Neural progenitor cell (in vitro differentiated cells): ENCODE measurements around the gene HPSE2. TPM values are rescaled to one million over a fixed set of nuclear protein-coding genes. Genes with fewer than 3 reads are reported as not detected.

Experiments used
- DNase-seq: peaks from one replicate; pipeline ENCODE4 v3.0.0-alpha.2; 2016; ENCODE audit warnings: low spot score
- H2AFZ ChIP-seq: fragments of 200-600 bp; sonication (generic); replicated peaks from 2 replicates; pipeline ENCODE4 v1.6.1; 2016; ENCODE audit warnings: antibody characterized with exemption
- H3F3A ChIP-seq: fragments of 200-600 bp; sonication (generic); 2 replicates; pipeline ENCODE4 v1.6.1; 2016; ENCODE audit warnings: antibody characterized with exemption, low read depth
- H3K27ac ChIP-seq: fragments of 200-600 bp; sonication (generic); 2 replicates; pipeline ENCODE4 v1.5.1; 2016; ENCODE audit warnings: mild to moderate bottlenecking
- H3K27me3 ChIP-seq: fragments of 200-600 bp; sonication (generic); 2 replicates; pipeline ENCODE4 v1.6.1; 2016; ENCODE audit warnings: mild to moderate bottlenecking, moderate library complexity
- H3K36me3 ChIP-seq: fragments of 200-600 bp; sonication (generic); 2 replicates; pipeline ENCODE4 v1.5.1; 2016
- H3K4me1 ChIP-seq: fragments of 200-600 bp; sonication (generic); 2 replicates; pipeline ENCODE4 v1.6.1; 2016; ENCODE audit warnings: mixed run types
- H3K4me2 ChIP-seq: fragments of 200-600 bp; sonication (generic); 2 replicates; pipeline ENCODE4 v1.6.1; 2016
- H3K4me3 ChIP-seq: fragments of 200-600 bp; sonication (generic); 2 replicates; pipeline ENCODE4 v1.5.1; 2016
- H3K79me2 ChIP-seq: fragments of 200-600 bp; sonication (generic); 2 replicates; pipeline ENCODE4 v1.6.1; 2016; ENCODE audit warnings: low read depth
- H3K9ac ChIP-seq: fragments of 200-600 bp; sonication (generic); 2 replicates; pipeline ENCODE4 v1.6.1; 2016
- H3K9me3 ChIP-seq: fragments of 200-600 bp; sonication (generic); 2 replicates; pipeline ENCODE4 v1.5.1; 2016; ENCODE audit warnings: low read depth
- H4K20me1 ChIP-seq: fragments of 200-600 bp; sonication (generic); 2 replicates; pipeline ENCODE4 v1.6.1; 2016; ENCODE audit warnings: low read depth
- H3K27ac Mint-ChIP-seq: 3 replicates; pipeline ENCODE4 v1.8.0; 2021; ENCODE audit warnings: mixed read lengths
- H3K27me3 Mint-ChIP-seq: 2 replicates; pipeline ENCODE4 v1.8.0; 2022; ENCODE audit warnings: low read depth, mild to moderate bottlenecking, inconsistent platforms, moderate library complexity, mixed read lengths; ENCODE audit not compliant: insufficient read depth
- H3K36me3 Mint-ChIP-seq: 3 replicates; pipeline ENCODE4 v1.8.0; 2021; ENCODE audit warnings: mixed read lengths
- H3K4me1 Mint-ChIP-seq: 3 replicates; pipeline ENCODE4 v1.8.0; 2021; ENCODE audit warnings: mixed read lengths
- H3K4me3 Mint-ChIP-seq: 3 replicates; pipeline ENCODE4 v1.8.0; 2021; ENCODE audit warnings: mild to moderate bottlenecking, moderate library complexity, mixed read lengths
- H3K9me3 Mint-ChIP-seq: 3 replicates; pipeline ENCODE4 v1.8.0; 2020; ENCODE audit warnings: mixed read lengths
- CTCF ChIP-seq: fragments of 200-600 bp; sonication (generic); IDR thresholded peaks from 2 replicates; pipeline ENCODE4 v1.5.1; 2017; ENCODE audit warnings: antibody characterized with exemption, mild to moderate bottlenecking
- EZH2 ChIP-seq: fragments of 200-600 bp; sonication (generic); IDR thresholded peaks from 2 replicates; pipeline ENCODE4 v1.6.1; 2017; ENCODE audit warnings: antibody characterized with exemption, mild to moderate bottlenecking, moderate library complexity
- EZH2phosphoT487 ChIP-seq: fragments of 200-600 bp; sonication (generic); IDR thresholded peaks from 2 replicates; pipeline ENCODE4 v1.6.1; 2017; ENCODE audit warnings: antibody characterized with exemption
- total RNA-seq: library from RNA; depleted of rRNA; stranded (reverse); fragments of >200 nt; gene quantifications from 2 replicates; pipeline ENCODE4 v1.2.3, GENCODE V29; 2015; ENCODE audit warnings: low replicate concordance

The HPSE2 gene
- total RNA-seq, 1 donor from 2014 or later, result 3.4 TPM

- Histone ChIP-seq H2AFZ (no peak overlapping the region), H3K27me3 (no peaks in the 10 kb centered on the region), H3K4me3 (no peak overlapping the region), H3K9ac (no peak overlapping the region), H4K20me1 (no peaks in the 10 kb centered on the region), H3K79me2 (no peaks in the 10 kb centered on the region), H3K36me3 (no peaks in the 10 kb centered on the region), H3F3A (no peaks in the 10 kb centered on the region), H3K9me3 (no peaks in the 10 kb centered on the region), H3K4me2 (no peak overlapping the region), H3K4me1 (no peaks in the 10 kb centered on the region), H3K27ac (no peak overlapping the region)
- H3K27me3 Mint-ChIP-seq, result no peaks in the 10 kb centered on the region
- no peak for TF ChIP-seq CTCF
- no peak for TF ChIP-seq EZH2
- TF ChIP-seq EZH2phosphoT487, result no peak
- no peaks in the 10 kb centered on the region for H3K9me3 Mint-ChIP-seq
- H3K36me3 Mint-ChIP-seq, result no peaks in the 10 kb centered on the region
- no peak overlapping the region for H3K27ac Mint-ChIP-seq
- H3K4me3 Mint-ChIP-seq, result no peak overlapping the region
- no peaks in the 10 kb centered on the region for H3K4me1 Mint-ChIP-seq
- no peak for DNase-seq
Measured at GRCh38 chr10:98808282-98808892, 427.3 kb downstream of the HPSE2 start.

- H3K4me1 ChIP-seq, result no peaks in the 10 kb centered on the region
- no peaks in the 10 kb centered on the region for H3K27me3 ChIP-seq
- DNase-seq, result no peak
- no peak overlapping the region for H3K27ac ChIP-seq
- Mint-ChIP-seq H3K4me3 (no peak overlapping the region), H3K27ac (no peak overlapping the region), H3K27me3 (peaks cover 2% of the 10 kb centered on the region), H3K9me3 (peaks cover 6% of the 10 kb centered on the region), H3K36me3 (no peaks in the 10 kb centered on the region), H3K4me1 (no peaks in the 10 kb centered on the region)
- H2AFZ ChIP-seq, result no peak overlapping the region
- no peak overlapping the region for H3K4me3 ChIP-seq
- no peak overlapping the region for H3K9ac ChIP-seq
- no peaks in the 10 kb centered on the region for H3K36me3 ChIP-seq
- H3K4me2 ChIP-seq, result no peak overlapping the region
- H4K20me1 ChIP-seq, result no peaks in the 10 kb centered on the region
- H3K9me3 ChIP-seq, result no peaks in the 10 kb centered on the region
- no peaks in the 10 kb centered on the region for H3F3A ChIP-seq
- TF ChIP-seq EZH2phosphoT487, result no peak
- TF ChIP-seq EZH2, result no peak
- TF ChIP-seq CTCF, result no peak
- no peaks in the 10 kb centered on the region for H3K79me2 ChIP-seq
Measured at GRCh38 chr10:98800263-98800662, 435.4 kb downstream of the HPSE2 start.

- H3K36me3 Mint-ChIP-seq, result no peaks in the 10 kb centered on the region
- TF ChIP-seq CTCF, result no peak
- no peak for TF ChIP-seq EZH2phosphoT487
- TF ChIP-seq EZH2, result no peak
- peaks cover 2% of the 10 kb centered on the region for H3K27me3 Mint-ChIP-seq
- Histone ChIP-seq H3K79me2 (no peaks in the 10 kb centered on the region), H3K9ac (no peak overlapping the region), H3K27me3 (no peaks in the 10 kb centered on the region), H3K27ac (no peak overlapping the region), H3K4me2 (no peak overlapping the region), H3K4me3 (no peak overlapping the region), H3K4me1 (no peaks in the 10 kb centered on the region), H3K36me3 (no peaks in the 10 kb centered on the region), H3K9me3 (no peaks in the 10 kb centered on the region), H4K20me1 (no peaks in the 10 kb centered on the region), H2AFZ (no peak overlapping the region), H3F3A (no peaks in the 10 kb centered on the region)
- H3K9me3 Mint-ChIP-seq, result no peaks in the 10 kb centered on the region
- DNase-seq, result no peak
- no peak overlapping the region for H3K27ac Mint-ChIP-seq
- no peak overlapping the region for H3K4me3 Mint-ChIP-seq
- no peaks in the 10 kb centered on the region for H3K4me1 Mint-ChIP-seq
Measured at GRCh38 chr10:98795467-98795866, 440.2 kb downstream of the HPSE2 start.
